Measurements from ENCODE around the gene EPHA6.

- TF ChIP-seq CTCF (conservative IDR thresholded peaks at IDR 0.05) (no peak), EZH2 (IDR thresholded peaks at IDR 0.05; ENCODE audit: low read depth) (no peak)
These were observed 737.8 kb downstream of the EPHA6 start for GRCh38 chr3:97552186-97552585.
